LHCN-M2 (cell line): ENCODE data around the gene TMEM115. TPM values are rescaled to one million over a fixed set of nuclear protein-coding genes. Genes with fewer than 3 reads are reported as not detected.

ENCODE experiments used
- DNase-seq: peaks from one replicate; pipeline ENCODE4 v3.0.0-alpha.2; 2012; ENCODE audit warnings: low read depth
- total RNA-seq: library from RNA; depleted of rRNA; stranded (reverse); fragments of >200 nt; gene quantifications from 2 replicates; pipeline ENCODE4 v1.2.3, GENCODE V29; 2014

Gene TMEM115
- total RNA-seq, 1 experiment from 2014 or later, result 76.5 TPM

GRCh38 chr3:50378024-50378423, 18.7 kb upstream of the TMEM115 start:
- DNase-seq, result no peak

GRCh38 chr3:50375258-50375931, 16.1 kb upstream of the TMEM115 start:
- no peak for DNase-seq

- no peak for DNase-seq
These were observed 15.3 kb upstream of the TMEM115 start for GRCh38 chr3:50374363-50375257.

GRCh38 chr3:50373146-50374051, 14.1 kb upstream of the TMEM115 start:
- DNase-seq, result no peak

GRCh38 chr3:50372349-50372748, 13.0 kb upstream of the TMEM115 start:
- no peak for DNase-seq

GRCh38 chr3:50371133-50371685, 11.9 kb upstream of the TMEM115 start:
- DNase-seq, result peak; percentile 19

GRCh38 chr3:50370594-50370993, 11.3 kb upstream of the TMEM115 start:
- no peak for DNase-seq

GRCh38 chr3:50369012-50369670, 9.8 kb upstream of the TMEM115 start:
- DNase-seq, result no peak

GRCh38 chr3:50365842-50366220, 6.5 kb upstream of the TMEM115 start:
- no peak for DNase-seq

- DNase-seq, result no peak
These were observed 5.9 kb upstream of the TMEM115 start for GRCh38 chr3:50365080-50365841.

GRCh38 chr3:50364573-50365079, 5.3 kb upstream of the TMEM115 start:
- no peak for DNase-seq

- no peak for DNase-seq
These were observed 414 bp upstream of the TMEM115 start for GRCh38 chr3:50359760-50360110.

GRCh38 chr3:50358355-50358910, 888 bp downstream of the TMEM115 start:
- no peak for DNase-seq

GRCh38 chr3:50357481-50357880, 1.8 kb downstream of the TMEM115 start:
- no peak for DNase-seq

- peak; percentile 37 for DNase-seq
These were observed 2.8 kb downstream of the TMEM115 start for GRCh38 chr3:50356553-50356952.

GRCh38 chr3:50355829-50356552, 3.3 kb downstream of the TMEM115 start:
- DNase-seq, result no peak

GRCh38 chr3:50354850-50355249, 4.5 kb downstream of the TMEM115 start:
- DNase-seq, result no peak

GRCh38 chr3:50354186-50354764, 5.0 kb downstream of the TMEM115 start:
- DNase-seq, result no peak
